Effector CD4-positive, alpha-beta T cell (primary cell): ENCODE results near the gene SLC39A12.

Experiments used
- DNase-seq: peaks from one replicate; pipeline ENCODE4 v3.0.0-alpha.2; 2020

The SLC39A12 gene

DNA sequence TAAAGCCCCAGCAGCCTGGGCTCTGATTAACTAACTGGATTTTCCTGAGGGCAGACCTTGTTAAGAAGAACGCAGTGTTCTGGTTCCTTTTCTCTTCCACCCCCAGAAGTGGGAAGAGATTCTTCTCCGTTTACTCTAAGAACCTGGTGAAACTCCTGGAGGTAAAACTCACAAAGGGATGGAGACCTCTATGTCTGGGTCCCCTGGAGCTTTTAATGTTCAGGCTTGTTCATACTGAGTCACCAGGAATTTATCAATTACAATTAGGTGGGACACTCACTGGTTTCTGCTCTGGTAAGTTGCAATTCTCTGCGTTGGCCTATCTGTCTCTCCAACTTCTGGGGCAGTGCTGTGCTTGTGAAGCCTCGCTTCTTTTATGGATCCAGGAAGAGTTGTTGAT lies 115.2 kb downstream of the SLC39A12 start:
- no peak for DNase-seq

DNA sequence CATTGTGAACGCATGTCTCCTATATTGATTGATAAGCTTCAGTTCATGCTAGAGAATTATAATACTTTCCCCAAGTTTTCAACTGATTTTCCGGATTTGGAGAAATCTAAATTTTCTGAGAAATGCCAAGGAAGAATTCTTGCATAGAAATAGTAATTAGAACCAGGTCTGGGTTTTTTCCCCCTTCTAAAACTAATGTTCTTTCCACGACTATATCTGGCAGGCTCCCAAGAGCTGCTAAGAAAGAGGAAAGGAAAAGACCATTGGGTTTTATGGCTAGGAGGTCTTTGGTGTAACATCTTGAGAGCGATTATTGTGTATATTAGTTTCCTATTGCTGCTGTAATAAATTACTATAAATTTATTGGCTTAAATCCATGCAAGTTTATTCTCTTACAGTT lies 116.7 kb downstream of the SLC39A12 start:
- DNase-seq, result no peak

DNA sequence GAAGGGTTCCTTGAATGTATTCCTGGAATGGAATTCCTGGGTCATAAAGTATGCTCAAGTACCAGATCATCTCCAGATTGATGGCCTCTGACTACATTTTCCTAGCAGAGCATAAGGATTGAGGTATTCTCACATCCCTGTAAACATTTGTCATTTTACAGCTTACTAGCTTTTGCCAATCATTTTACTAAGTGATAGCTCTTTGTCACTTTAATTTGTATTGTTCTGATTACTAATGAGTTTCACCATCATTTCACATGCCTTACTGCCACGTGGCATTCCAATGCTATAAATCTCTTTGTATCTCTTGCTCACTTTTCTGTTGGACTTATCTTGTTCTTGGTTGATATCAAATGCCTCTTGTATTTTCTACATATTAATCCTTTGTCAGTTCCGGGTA lies 119.9 kb downstream of the SLC39A12 start:
- DNase-seq, result no peak

DNA sequence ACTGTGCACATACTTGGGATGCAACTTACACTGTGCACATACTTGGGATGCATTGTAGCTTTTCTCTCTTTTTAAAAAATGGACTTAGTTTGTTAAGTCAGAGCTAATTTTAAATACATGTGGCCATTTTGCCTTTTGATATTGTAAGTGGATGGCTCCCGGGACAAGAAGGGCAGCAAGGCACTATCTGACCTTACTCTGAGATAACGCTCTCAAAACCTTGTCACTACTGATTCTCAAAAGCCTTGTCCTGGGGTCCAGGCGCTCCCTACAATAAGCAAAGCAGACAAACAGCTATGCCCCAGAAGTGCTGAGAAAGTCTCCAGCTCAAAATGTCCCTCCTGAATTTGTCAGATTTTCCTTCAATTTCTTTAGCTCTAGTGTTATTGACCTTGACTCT lies 121.6 kb downstream of the SLC39A12 start:
- DNase-seq, result no peak

DNA sequence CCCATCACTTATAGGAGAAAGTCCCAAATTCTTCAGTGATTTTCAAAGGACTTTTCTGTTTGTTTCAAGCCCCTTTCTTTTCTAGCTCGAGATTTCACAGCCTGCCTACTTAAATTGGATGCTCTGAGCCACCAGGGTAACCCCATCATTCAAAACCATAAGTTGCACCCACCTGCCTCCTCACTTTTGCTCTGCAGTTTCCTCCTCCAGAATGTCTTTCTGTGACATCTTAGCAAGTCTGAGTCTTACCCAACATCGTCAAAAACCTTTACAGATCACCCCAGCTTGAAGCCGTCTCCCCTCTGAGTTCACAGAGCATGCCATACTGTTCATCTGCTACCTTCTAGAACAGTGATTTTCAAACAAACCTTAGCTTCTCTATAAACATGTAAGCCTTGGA lies 124.2 kb downstream of the SLC39A12 start:
- no peak for DNase-seq

DNA sequence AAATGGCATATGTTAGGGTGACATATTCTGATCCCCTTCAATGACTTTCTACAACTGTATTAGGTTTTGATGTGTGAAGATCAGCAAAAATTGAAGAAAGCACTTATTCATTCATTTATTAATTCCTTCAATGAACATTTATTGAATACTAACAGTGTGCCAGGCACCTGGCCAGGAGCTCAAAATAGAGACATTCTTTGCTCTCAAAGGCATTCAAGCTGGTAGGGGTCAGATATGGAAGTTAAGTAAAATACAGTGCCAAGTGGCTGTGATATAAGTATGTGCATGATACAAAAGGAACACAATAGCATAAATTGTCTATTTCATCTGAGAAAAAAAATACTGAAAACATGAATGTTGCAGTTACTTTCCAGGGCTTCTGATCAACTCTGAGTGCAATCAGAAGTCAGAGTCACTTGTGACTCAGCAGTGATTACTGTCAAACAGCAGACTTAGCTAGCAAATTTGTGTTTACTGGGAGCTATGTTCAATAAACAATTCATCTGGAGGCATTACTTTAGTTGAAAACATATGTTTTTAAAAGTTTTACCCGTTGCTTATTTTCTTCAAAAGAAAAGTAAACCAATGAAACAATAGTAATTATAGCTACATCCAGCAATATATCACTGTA lies 128.1 kb downstream of the SLC39A12 start:
- DNase-seq, result no peak

DNA sequence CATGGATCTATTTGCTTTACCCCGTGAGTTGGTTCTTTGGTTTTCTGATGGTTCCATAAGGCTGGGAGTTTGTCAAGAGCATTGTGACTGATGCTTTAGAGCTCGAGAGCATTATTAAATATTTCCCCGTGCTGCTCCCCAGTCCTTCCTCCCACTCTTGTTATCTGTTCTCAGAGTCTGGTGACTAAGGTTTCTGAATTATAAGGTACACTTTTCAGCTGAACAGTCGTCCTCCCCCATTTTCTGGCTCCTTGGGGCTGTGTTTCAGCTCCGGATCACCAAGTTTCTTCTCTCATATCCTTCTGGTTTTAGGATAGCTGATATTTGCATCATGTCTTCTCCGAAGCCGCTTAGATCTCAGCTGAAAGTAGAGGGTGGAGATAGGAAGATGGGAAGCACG lies 130.7 kb downstream of the SLC39A12 start:
- DNase-seq, result no peak

DNA sequence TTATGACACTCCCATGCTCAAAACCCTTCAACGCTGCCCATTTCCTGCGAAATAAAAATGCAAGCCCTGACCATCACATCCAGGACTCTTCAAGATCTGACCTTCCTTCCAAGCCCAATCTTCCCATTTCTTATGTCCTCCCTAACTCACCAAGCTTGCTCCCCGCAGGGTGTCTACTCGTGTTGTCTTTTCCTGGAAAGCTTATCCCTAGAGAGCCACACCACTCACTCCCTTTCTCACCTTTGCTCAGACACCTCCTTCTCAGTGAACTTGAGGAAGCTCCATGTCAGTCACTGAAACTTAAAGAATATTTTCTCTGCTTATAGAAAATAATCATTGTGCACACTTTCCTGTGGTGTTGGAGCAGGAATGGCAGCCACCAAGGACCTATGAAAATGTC lies 134.1 kb downstream of the SLC39A12 start:
- no peak for DNase-seq

DNA sequence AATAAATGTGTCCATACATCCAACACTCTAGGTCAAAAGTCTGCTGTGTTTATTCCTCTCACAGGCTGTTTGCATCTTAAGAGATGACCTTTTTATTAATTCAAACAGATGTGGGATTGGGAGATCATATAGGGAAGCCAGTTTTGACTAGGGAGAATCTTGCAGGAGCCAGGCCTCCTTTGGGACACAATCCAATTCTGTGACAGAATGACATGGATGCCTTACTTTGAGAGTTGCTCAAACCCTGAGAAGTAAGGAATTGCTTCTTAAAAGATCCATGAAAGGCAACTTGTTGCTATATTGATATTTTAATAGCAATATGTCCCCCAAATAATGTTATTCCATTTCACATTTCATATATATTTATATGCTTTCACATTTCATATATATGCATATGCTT lies 135.0 kb downstream of the SLC39A12 start:
- no peak for DNase-seq

DNA sequence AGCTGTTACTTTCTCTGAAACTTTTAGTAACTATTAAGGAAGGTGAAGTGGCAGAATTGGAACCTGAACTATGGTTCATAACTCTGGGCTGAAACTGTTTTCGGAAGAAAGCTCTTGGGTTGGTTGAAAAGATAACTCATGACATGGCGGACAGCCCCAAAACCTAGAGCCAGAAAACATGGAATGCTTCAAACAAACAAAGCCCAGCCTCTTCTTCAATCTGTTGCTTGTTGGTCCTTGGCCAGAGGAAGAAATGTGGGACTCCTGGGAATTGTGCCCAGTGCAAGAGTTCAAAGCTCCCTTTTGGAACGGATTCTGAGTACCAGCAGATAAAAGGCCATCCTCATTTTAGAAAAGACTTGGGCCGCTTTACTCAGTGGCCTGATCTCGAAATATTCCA lies 135.6 kb downstream of the SLC39A12 start:
- no peak for DNase-seq
